ENCODE data around the gene COX15. TPM values are rescaled to one million over a fixed set of nuclear protein-coding genes. Genes with fewer than 3 reads are reported as not detected.

Gene COX15
- total and polyA plus RNA-seq, 2 donors (not counting 1 experiment from before 2014, with no cell fraction given) = 13.9 to 39.5 TPM

- H3K36me3 ChIP-seq (replicated peaks in 1 of 2; ENCODE audit: control extremely low read depth in 1 of 2, control insufficient read depth in 1 of 2, extremely low read depth in 1 of 2, insufficient read depth in 2 of 2, low read length in 1 of 2) = peaks cover 24 to 56% of the 10 kb centered on the region in 2 experiments
- intact Hi-C loops (cut with micrococcal nuclease) = no loop called here
- no peaks in the 10 kb centered on the region for H3K79me2 ChIP-seq (ENCODE audit: control insufficient read depth, insufficient read depth, low read length)
- Mint-ChIP-seq H3K4me3 (no peak overlapping the region), H3K9me3 (ENCODE audit: insufficient read depth) (no peaks in the 10 kb centered on the region), H3K27me3 (no peaks in the 10 kb centered on the region), H3K4me1 (peaks cover 7% of the 10 kb centered on the region), H3K27ac (no peak overlapping the region)
- DNase-seq (no peak), ATAC-seq (ENCODE audit: low read depth) (no peak)
- H3K4me2 ChIP-seq (replicated peaks; ENCODE audit: low read depth, low read length, poor library complexity, severe bottlenecking) = no peak overlapping the region
- H3K27me3 ChIP-seq (replicated peaks in 1 of 4; ENCODE audit: control extremely low read depth in 1 of 4, control insufficient read depth in 3 of 4, insufficient read depth in 4 of 4, low read length in 3 of 4) = no peaks in the 10 kb centered on the region
- no CpG with 5 or more reads among the region's 2 CpGs for WGBS (ENCODE audit: insufficient coverage)
- H2AFZ ChIP-seq (ENCODE audit: insufficient read depth, low read depth, low read length, poor library complexity, severe bottlenecking) = no peak overlapping the region
- H3K9ac ChIP-seq (ENCODE audit: low read length) = no peak overlapping the region
- no peaks in the 10 kb centered on the region for H3K9me3 ChIP-seq (ENCODE audit: control extremely low read depth in 1 of 3, control insufficient read depth in 2 of 3, insufficient read depth in 1 of 3, low read length in 2 of 3)
- H3K27ac ChIP-seq (ENCODE audit: low read length in 2 of 2) = no peak overlapping the region
- TF ChIP-seq CTCF (IDR thresholded peaks at IDR 0.05) = no peak
- TF ChIP-seq EZH2 (IDR thresholded peaks at IDR 0.05; ENCODE audit: borderline replicate concordance, insufficient read depth, low read depth, low read length, poor library complexity, severe bottlenecking) = no peak
- POLR2A ChIA-PET = no interaction called here
- H4K20me1 ChIP-seq (ENCODE audit: control insufficient read depth, insufficient read depth, low read length, poor library complexity, severe bottlenecking) = no peaks in the 10 kb centered on the region
- peaks cover 0 to 5% of the 10 kb centered on the region in 2 donors for H3K4me1 ChIP-seq (ENCODE audit: control insufficient read depth in 2 of 2, insufficient read depth in 2 of 2, low read length in 2 of 2)
- H3K4me3 ChIP-seq (ENCODE audit: control extremely low read depth in 1 of 5, extremely low read depth in 1 of 5, insufficient read depth in 1 of 5, low read depth in 2 of 5, low read length in 4 of 5) = no peak overlapping the region
- CTCF ChIA-PET = no interaction called here
Observed at GRCh38 chr10:99758211-99758891, 26.4 kb upstream of the COX15 start.

GRCh38 chr10:99756159-99756558 lies 24.2 kb upstream of the COX15 start:
- intact Hi-C loops (cut with micrococcal nuclease) = no loop called here

More at GRCh38 chr10:99756159-99756558, 24.2 kb upstream of the COX15 start:
- Histone ChIP-seq H3K9ac (ENCODE audit: low read length) (no peak overlapping the region), H3K9me3 (ENCODE audit: control extremely low read depth in 1 of 3, control insufficient read depth in 2 of 3, insufficient read depth in 1 of 3, low read length in 2 of 3) (no peaks in the 10 kb centered on the region), H3K79me2 (ENCODE audit: control insufficient read depth, insufficient read depth, low read length) (no peaks in the 10 kb centered on the region), H3K27ac (ENCODE audit: low read length in 2 of 2) (no peak overlapping the region), H4K20me1 (ENCODE audit: control insufficient read depth, insufficient read depth, low read length, poor library complexity, severe bottlenecking) (no peaks in the 10 kb centered on the region), H2AFZ (ENCODE audit: insufficient read depth, low read depth, low read length, poor library complexity, severe bottlenecking) (no peak overlapping the region), H3K4me1 (ENCODE audit: control insufficient read depth in 2 of 2, insufficient read depth in 2 of 2, low read length in 2 of 2) (peaks cover 0 to 5% of the 10 kb centered on the region in 2 donors), H3K36me3 (replicated peaks in 1 of 2; ENCODE audit: control extremely low read depth in 1 of 2, control insufficient read depth in 1 of 2, extremely low read depth in 1 of 2, insufficient read depth in 2 of 2, low read length in 1 of 2) (peaks cover 28 to 71% of the 10 kb centered on the region in 2 experiments), H3K4me2 (replicated peaks; ENCODE audit: low read depth, low read length, poor library complexity, severe bottlenecking) (no peak overlapping the region), H3K4me3 (ENCODE audit: control extremely low read depth in 1 of 5, extremely low read depth in 1 of 5, insufficient read depth in 1 of 5, low read depth in 2 of 5, low read length in 4 of 5) (no peak overlapping the region), H3K27me3 (replicated peaks in 1 of 4; ENCODE audit: control extremely low read depth in 1 of 4, control insufficient read depth in 3 of 4, insufficient read depth in 4 of 4, low read length in 3 of 4) (no peaks in the 10 kb centered on the region)
- ChIA-PET CTCF (no interaction called here), POLR2A (no interaction called here)
- Mint-ChIP-seq H3K4me1 (peaks cover 7% of the 10 kb centered on the region), H3K9me3 (ENCODE audit: insufficient read depth) (no peaks in the 10 kb centered on the region), H3K27me3 (no peaks in the 10 kb centered on the region), H3K27ac (no peak overlapping the region), H3K4me3 (no peak overlapping the region)
- ATAC-seq (ENCODE audit: low read depth) = no peak
- DNase-seq = no peak
- no peak for TF ChIP-seq CTCF (IDR thresholded peaks at IDR 0.05)
- no peak for TF ChIP-seq EZH2 (IDR thresholded peaks at IDR 0.05; ENCODE audit: borderline replicate concordance, insufficient read depth, low read depth, low read length, poor library complexity, severe bottlenecking)
- WGBS (ENCODE audit: insufficient coverage) = no CpG with 5 or more reads among the region's 1 CpG
